Muscle layer of duodenum (tissue), 2 donors: ENCODE data around the gene LMBRD1.

Experiments used
- H3K27ac ChIP-seq: one replicate; pipeline ENCODE4 v1.7.0; 2013; ENCODE audit warnings: mild to moderate bottlenecking, low read length
- H3K27me3 ChIP-seq: one replicate; pipeline ENCODE4 v1.7.0; 2013; ENCODE audit warnings: low read depth, mild to moderate bottlenecking, control low read depth, low read length
- H3K36me3 ChIP-seq, 2 donors: one replicate each; pipeline ENCODE4 v1.7.0; 2013; ENCODE audit warnings: low read length in 2 of 2, control low read depth in 1 of 2, mild to moderate bottlenecking in 1 of 2; ENCODE audit not compliant: insufficient read depth in 2 of 2, control insufficient read depth in 1 of 2
- H3K4me1 ChIP-seq, 2 donors: one replicate each; pipeline ENCODE4 v1.7.0; 2013; ENCODE audit warnings: low read length in 2 of 2, mild to moderate bottlenecking in 2 of 2, control low read depth in 1 of 2, moderate library complexity in 1 of 2; ENCODE audit not compliant: insufficient read depth in 2 of 2, control insufficient read depth in 1 of 2
- H3K4me3 ChIP-seq, 2 donors: one replicate each; pipeline ENCODE4 v1.7.0; 2013; ENCODE audit warnings: low read length in 2 of 2, low read depth in 1 of 2, mild to moderate bottlenecking in 1 of 2
- H3K9me3 ChIP-seq, 2 donors: one replicate each; pipeline ENCODE4 v1.7.0; 2013; ENCODE audit warnings: low read length in 2 of 2, control low read depth in 1 of 2, mild to moderate bottlenecking in 1 of 2; ENCODE audit not compliant: control insufficient read depth in 1 of 2
- donor health status: healthy.

The LMBRD1 gene

DNA sequence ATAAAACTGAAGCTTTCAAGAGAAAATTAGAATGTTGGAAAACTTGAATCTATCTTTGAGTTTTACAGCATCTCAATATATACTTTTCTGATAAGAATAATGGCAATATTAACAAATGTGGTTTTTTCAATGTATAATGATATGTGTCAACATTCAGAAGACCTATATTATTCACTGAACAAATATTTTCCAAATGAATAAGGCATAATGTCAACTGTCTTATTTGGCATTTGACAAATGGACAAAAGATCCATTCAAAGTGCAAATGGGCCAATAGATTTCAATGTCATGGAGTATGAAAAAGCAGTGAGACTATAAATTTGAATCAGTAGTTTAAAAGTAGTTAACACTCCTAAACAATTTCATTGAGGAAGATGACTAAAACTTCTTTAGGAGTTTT lies 20.9 kb downstream of the LMBRD1 start:
- no peak overlapping the region for H3K4me3 ChIP-seq
- no peaks in the 10 kb centered on the region for H3K27me3 ChIP-seq
- H3K36me3 ChIP-seq: peaks cover 0 to 6% of the 10 kb centered on the region in 2 donors
- peaks cover 0 to 19% of the 10 kb centered on the region in 2 donors for H3K4me1 ChIP-seq
- no peak overlapping the region for H3K27ac ChIP-seq
- no peaks in the 10 kb centered on the region for H3K9me3 ChIP-seq

DNA sequence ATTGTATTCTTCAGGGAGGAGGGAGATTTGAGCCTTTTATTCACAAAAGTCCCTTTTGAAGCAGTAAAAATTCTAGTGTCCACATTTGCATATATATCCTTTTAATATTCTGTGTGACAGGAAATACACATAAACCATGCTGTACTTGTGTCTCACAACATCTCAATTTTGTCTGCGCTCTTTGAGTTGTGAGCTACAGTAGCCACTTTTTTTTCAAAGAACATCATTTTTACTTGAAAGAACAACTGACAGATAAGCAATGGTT lies 21.3 kb downstream of the LMBRD1 start:
- H3K4me1 ChIP-seq: peaks cover 0 to 19% of the 10 kb centered on the region in 2 donors
- no peaks in the 10 kb centered on the region for H3K9me3 ChIP-seq
- H3K36me3 ChIP-seq: peaks cover 0 to 6% of the 10 kb centered on the region in 2 donors
- H3K4me3 ChIP-seq: no peak overlapping the region
- H3K27ac ChIP-seq: no peak overlapping the region
- no peaks in the 10 kb centered on the region for H3K27me3 ChIP-seq

DNA sequence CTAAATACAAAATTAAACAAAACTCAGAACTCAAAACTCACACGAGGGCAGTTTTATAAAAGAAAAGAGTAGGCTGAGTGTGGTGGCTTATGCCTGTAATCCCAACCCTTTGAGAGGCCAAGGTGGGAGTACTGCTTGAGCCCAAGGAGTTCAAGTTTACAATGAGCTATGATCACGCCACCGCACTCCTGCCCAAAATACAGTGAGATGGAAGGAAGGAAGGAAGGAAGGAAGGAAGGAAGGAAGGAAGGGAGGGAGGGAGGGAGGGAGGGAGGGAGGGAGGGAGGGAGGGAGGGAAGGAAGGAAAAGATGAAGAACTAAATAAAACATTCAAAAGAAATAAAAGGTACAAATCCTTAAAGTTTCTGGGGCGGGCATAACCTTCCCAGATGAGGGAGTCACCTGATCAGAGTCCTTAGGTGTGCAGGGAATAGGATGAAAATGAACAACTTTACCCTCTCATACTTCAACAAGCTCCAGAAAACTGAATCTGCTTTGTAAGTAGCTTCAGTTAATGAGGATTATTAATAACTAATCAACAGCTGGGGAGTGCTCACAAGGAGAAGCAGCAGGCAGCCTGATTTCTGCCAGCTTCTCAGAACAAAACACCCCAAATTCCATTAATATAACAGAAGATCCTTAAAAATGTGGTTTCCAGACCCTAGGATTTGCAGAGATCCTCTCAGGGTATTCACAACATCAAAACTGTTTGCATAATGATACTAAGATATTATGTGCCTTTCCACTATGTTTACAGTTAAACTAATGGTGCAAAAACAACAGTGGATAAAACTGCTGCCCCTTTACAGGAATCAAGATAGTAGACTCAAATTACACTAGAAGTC lies 21.8 kb downstream of the LMBRD1 start:
- H3K9me3 ChIP-seq: no peaks in the 10 kb centered on the region
- H3K4me3 ChIP-seq: no peak overlapping the region
- H3K27ac ChIP-seq: no peak overlapping the region
- H3K36me3 ChIP-seq: peaks cover 0 to 4% of the 10 kb centered on the region in 2 donors
- peaks cover 0 to 16% of the 10 kb centered on the region in 2 donors for H3K4me1 ChIP-seq
- H3K27me3 ChIP-seq: no peaks in the 10 kb centered on the region

DNA sequence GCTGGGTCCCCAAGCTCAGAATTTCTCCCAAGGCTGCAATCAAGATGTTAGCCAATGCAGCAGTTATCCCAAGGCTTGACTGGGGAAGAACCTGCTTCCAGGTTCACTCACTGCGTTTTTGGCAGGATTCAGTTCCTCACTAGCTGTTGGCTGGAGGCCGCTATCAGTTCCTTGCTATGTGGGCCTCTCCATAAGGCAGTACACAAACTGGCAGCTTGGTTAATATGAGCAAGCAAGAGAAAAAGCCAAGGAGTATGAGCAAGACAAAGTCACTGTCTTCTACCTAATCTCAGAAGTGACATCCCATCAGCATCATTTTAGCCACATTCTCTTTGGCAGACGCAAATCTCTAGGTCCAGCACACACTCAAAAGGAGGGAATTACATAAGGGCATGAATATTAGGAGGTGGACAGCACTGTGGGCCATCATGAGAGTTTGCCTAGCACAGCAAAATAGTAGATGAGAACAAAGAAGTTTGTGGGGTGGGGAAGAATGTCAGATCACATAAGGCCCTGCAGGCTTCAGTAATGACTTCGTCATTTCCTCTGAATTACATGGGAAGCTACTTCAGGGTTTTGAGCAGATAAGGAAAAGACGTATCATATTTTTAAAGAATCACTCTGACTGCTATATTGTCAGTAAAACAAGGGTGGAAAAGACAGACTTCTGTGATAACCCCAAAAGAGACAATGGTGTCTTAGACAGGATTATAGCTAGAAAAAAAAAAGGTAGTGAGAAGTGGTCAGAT lies 25.5 kb downstream of the LMBRD1 start:
- no peaks in the 10 kb centered on the region for H3K27me3 ChIP-seq
- H3K9me3 ChIP-seq: no peaks in the 10 kb centered on the region
- H3K4me1 ChIP-seq: peaks cover 0 to 7% of the 10 kb centered on the region in 2 donors
- H3K4me3 ChIP-seq: no peak overlapping the region
- H3K36me3 ChIP-seq: no peaks in the 10 kb centered on the region
- no peak overlapping the region for H3K27ac ChIP-seq

DNA sequence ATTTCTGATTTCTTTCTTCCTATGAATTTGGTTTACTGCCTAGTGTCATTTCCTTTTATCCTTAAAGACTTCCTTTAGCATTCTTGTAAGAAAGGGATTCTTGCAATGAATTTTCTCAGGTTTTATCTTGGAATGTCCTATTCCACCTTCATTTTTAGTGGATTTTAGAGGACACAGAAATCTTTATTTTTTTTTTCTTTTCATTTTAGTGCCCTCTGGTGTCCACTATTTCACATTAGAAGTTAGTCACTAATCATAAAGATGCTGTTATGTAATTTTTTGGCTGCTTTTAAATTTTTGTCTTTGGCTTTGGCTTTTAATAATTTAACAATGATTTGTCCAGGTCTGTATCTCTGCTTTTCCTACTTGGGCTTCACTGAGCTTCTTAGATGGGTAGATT lies 28.1 kb downstream of the LMBRD1 start:
- no peak overlapping the region for H3K27ac ChIP-seq
- no peaks in the 10 kb centered on the region for H3K4me1 ChIP-seq
- no peak overlapping the region for H3K4me3 ChIP-seq
- no peaks in the 10 kb centered on the region for H3K9me3 ChIP-seq
- no peaks in the 10 kb centered on the region for H3K27me3 ChIP-seq
- no peaks in the 10 kb centered on the region for H3K36me3 ChIP-seq

DNA sequence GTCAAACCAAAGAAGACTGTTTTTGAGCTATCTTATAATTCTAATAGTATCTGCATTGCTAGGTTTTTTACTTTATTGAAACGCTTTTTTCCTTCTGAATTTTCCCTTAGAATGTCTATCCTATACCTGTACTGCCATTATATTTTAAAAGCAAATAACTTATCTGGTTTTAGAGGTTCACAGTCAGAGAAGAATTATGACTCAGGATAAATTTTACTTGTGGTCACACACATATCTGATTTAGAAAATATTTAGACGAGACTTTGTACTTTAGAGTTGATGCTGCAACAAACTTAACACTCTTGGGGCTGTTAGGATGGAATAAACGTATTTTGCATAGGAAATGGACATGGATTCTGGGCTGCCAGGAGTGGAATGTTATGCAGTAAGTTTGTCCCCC lies 33.0 kb downstream of the LMBRD1 start:
- H3K9me3 ChIP-seq: no peaks in the 10 kb centered on the region
- H3K27ac ChIP-seq: no peak overlapping the region
- H3K4me3 ChIP-seq: no peak overlapping the region
- peaks cover 0 to 2% of the 10 kb centered on the region in 2 donors for H3K4me1 ChIP-seq
- H3K36me3 ChIP-seq: no peaks in the 10 kb centered on the region
- H3K27me3 ChIP-seq: no peaks in the 10 kb centered on the region

DNA sequence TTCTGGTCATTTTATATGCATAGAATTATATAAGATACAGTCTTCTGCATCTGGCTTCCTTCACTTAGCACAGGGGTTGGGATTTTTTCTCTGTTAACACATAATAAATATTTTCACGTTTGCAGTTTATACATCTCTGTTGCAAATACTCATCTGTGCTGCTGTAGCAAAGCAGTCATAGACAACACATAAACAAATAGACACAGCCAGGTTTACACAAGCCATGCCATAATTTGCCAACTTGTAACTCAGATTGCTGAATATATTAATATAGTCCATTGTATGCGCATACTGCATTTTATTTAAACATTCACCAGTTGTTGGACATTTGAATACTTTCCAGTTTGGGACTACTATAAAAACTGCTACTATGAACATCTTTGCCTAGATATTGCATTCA lies 35.0 kb downstream of the LMBRD1 start:
- Histone ChIP-seq H3K27me3 (no peaks in the 10 kb centered on the region), H3K4me3 (no peak overlapping the region), H3K4me1 (peaks cover 5% of the 10 kb centered on the region in 2 donors), H3K36me3 (no peaks in the 10 kb centered on the region), H3K9me3 (no peaks in the 10 kb centered on the region), H3K27ac (no peak overlapping the region)

DNA sequence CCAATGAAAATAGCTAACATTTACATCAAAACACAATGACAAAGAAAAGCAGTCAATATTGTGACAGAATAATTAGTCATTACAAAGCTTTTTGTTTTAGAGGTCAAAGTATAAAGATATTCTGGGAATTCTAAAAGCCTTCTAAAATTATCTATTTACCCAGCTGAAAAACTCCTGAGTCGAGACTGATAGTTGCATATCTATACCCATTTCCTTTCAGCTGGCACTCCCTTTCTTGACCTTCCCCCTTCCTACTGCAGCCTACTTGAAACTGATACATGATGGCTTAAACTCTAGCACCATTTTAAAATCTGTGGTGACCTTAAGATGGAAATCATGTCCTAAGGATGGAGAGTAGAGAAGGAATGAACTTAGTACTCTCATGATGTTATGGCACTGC lies 38.6 kb downstream of the LMBRD1 start:
- peaks cover 5% of the 10 kb centered on the region in 2 donors for H3K4me1 ChIP-seq
- no peak overlapping the region for H3K27ac ChIP-seq
- no peaks in the 10 kb centered on the region for H3K27me3 ChIP-seq
- H3K4me3 ChIP-seq: no peak overlapping the region
- H3K36me3 ChIP-seq: no peaks in the 10 kb centered on the region
- no peaks in the 10 kb centered on the region for H3K9me3 ChIP-seq

DNA sequence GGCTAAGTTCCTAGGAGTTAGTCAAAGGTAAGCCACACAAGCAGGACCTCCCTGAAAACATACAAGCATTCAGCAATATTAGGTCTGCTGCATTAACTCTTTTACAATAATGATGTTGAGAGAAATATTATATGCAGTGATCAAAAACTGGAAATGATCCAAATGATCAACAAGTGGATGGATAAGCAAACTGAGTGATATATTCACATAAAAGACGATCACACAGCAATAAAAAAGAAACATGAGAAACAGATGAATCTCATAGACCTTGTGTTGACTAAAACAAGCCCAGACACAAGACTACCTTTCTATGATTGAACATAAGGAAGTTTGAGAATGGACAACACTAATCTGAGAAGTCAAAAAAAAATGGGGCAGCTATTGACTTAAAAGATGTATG lies 39.9 kb downstream of the LMBRD1 start:
- Histone ChIP-seq H3K4me1 (peaks cover 5% of the 10 kb centered on the region in 2 donors), H3K36me3 (no peaks in the 10 kb centered on the region), H3K4me3 (no peak overlapping the region), H3K9me3 (no peaks in the 10 kb centered on the region), H3K27me3 (no peaks in the 10 kb centered on the region), H3K27ac (no peak overlapping the region)

DNA sequence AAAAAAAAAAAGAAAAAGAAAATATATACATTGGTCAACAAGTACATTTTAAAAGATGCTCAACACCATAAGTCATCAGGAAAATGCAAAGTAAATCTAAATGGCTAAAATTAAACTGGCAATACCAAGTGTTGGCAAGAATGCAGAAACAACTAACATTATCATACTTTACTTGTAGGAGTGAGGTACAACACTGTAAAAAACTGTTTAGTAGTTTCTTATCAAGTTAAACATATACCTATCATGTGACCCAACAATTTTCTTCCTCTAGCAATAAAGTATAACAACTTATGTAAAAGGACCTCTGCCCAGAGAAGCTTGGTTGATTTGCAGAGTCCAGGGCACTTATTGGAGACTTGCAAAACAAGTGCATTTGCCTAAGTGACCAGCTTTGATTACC lies 40.4 kb downstream of the LMBRD1 start:
- H3K4me3 ChIP-seq: no peak overlapping the region
- no peak overlapping the region for H3K27ac ChIP-seq
- no peaks in the 10 kb centered on the region for H3K36me3 ChIP-seq
- no peaks in the 10 kb centered on the region for H3K9me3 ChIP-seq
- H3K4me1 ChIP-seq: peaks cover 5% of the 10 kb centered on the region in 2 donors
- H3K27me3 ChIP-seq: no peaks in the 10 kb centered on the region

DNA sequence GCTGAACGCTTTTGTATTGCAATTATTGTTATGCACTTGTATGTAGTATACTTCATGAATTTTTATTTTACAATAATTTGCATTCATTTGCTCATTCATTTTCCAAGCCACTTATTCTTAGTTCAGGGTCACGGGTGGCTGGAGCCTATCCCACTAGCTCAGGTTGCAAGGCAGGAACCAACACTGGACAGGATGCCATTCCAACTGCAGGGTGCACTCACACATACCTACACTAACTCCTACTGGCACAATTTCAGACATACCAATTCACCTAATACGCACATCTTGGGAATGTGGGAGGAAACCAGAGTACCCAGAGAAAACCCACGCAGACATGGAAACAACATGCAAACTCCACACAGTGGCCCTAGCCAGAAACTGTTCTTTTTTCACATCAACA lies 61.8 kb downstream of the LMBRD1 start:
- Histone ChIP-seq H3K27me3 (no peaks in the 10 kb centered on the region), H3K4me3 (no peak overlapping the region), H3K4me1 (no peaks in the 10 kb centered on the region), H3K27ac (no peak overlapping the region), H3K36me3 (peaks cover 0 to 6% of the 10 kb centered on the region in 2 donors), H3K9me3 (no peaks in the 10 kb centered on the region)
